GM18502 (cell line): Measurements from ENCODE around the gene GCKR.

Experiments used
- ATAC-seq: cut with Tn5 transposase; IDR thresholded peaks from one replicate; pipeline ENCODE4 v1.9.1; 2021; ENCODE audit warnings: mild to moderate bottlenecking; ENCODE audit not compliant: unreplicated experiment, poor library complexity

The GCKR gene

DNA sequence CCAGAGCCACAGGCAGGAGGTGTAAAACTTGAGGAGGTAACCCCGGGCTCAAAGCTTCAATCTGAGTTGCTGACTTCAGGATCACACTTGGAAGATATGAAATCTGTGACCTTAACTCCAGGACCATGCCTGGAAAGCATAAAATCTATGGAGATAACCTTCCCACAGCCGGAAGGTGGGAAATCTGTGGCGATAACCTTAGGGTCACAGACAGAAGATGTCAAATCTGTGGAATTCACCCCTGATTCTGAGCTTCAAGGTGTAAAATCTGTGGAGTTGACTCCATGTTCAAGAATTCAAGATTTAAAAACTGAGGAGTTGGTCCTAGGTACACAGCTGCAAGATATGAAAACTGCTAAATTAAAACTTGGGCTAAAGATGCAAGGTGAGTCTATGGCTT lies 74.6 kb downstream of the GCKR start:
- no peak for ATAC-seq

DNA sequence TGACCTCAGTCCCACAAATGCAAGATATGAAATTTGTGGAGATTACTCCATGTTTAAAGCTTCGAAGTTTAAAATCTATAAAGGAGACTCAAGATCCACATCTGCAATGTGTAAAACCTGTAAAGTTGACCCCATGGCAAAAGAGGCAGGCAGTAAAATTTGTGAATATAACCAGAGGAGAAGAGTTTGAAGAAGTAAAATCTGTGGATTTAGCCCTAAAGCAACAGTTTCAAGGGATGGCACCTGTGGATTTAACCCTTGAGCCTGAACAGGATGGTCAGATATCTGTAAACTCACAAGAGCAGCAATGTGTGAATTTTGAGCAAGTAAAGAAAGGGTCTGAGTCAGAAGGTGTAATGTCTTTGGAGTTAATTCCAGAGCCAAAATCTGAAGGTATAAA lies 75.0 kb downstream of the GCKR start:
- no peak for ATAC-seq

- ATAC-seq, result no peak
These were observed 75.8 kb downstream of the GCKR start for GRCh38 chr2:27572439-27572838.

GRCh38 chr2:27572998-27573429 lies 76.4 kb downstream of the GCKR start:
- no peak for ATAC-seq
